ENCODE measurements around the gene COCH. TPM values are rescaled to one million over a fixed set of nuclear protein-coding genes. Genes with fewer than 3 reads are reported as not detected.
A peak's percentile ranks its signal among the peaks of the same experiment; 100 is the strongest.
"Not testable (repeated sequence)": the region's sequence is repeated elsewhere in the genome, so short reads cannot be mapped to it uniquely, and the experiment has no call there.

Gene COCH
- total RNA-seq, 4 donors from 2014 or later: 0.42 to 4.5 (median 3.0) TPM

- no peaks in the 10 kb centered on the region for H3K27me3 ChIP-seq
- intact Hi-C loops (cut with DNase I): no loop called here
- peaks cover 0 to 17% (median 5%) of the 10 kb centered on the region in 4 donors for H3K4me1 ChIP-seq
- no peaks in the 10 kb centered on the region for H3K9me3 ChIP-seq
- no peak for TF ChIP-seq POLR2AphosphoS5 (IDR thresholded peaks at IDR 0.05)
- TF ChIP-seq EP300 (IDR thresholded peaks at IDR 0.05): no peak
- no peak for DNase-seq (ENCODE audit: extremely low spot score)
- no peak overlapping the region for H3K27ac ChIP-seq (replicated peaks in 1 of 4)
- 83% methylated on average over 4 of the region's 4 CpGs for WGBS
- H3K36me3 ChIP-seq: peaks cover 0 to 20% (median 14%) of the 10 kb centered on the region in 4 donors
- no peak overlapping the region for H3K4me3 ChIP-seq
Observed at GRCh38 chr14:30894923-30895515, 20.7 kb downstream of the COCH start.

- H3K36me3 ChIP-seq: peaks cover 0 to 22% (median 18%) of the 10 kb centered on the region in 4 donors
- peaks cover 0 to 17% (median 5%) of the 10 kb centered on the region in 4 donors for H3K4me1 ChIP-seq
- DNase-seq (ENCODE audit: extremely low spot score): no peak
- intact Hi-C loops (cut with DNase I): no loop called here
- H3K27me3 ChIP-seq: no peaks in the 10 kb centered on the region
- no peak overlapping the region for H3K4me3 ChIP-seq
- TF ChIP-seq EP300 (IDR thresholded peaks at IDR 0.05) (no peak), POLR2AphosphoS5 (IDR thresholded peaks at IDR 0.05) (no peak), POLR2A (IDR thresholded peaks at IDR 0.05; ENCODE audit: low read depth) (no peak), CTCF (IDR thresholded peaks at IDR 0.05) (no peak)
- no peak overlapping the region for H3K27ac ChIP-seq (replicated peaks in 1 of 4)
- H3K9me3 ChIP-seq: no peaks in the 10 kb centered on the region
Observed at GRCh38 chr14:30896435-30896834, 22.1 kb downstream of the COCH start.

- DNase-seq (ENCODE audit: extremely low spot score); H3K27ac ChIP-seq (replicated peaks in 1 of 4); H3K27me3 ChIP-seq; intact Hi-C loops (cut with DNase I); H3K4me3 ChIP-seq; H3K9me3 ChIP-seq: not testable (repeated sequence)
- Histone ChIP-seq H3K4me1 (peaks cover 0 to 17% (median 5%) of the 10 kb centered on the region in 4 donors), H3K36me3 (peaks cover 0 to 28% (median 21%) of the 10 kb centered on the region in 4 donors)
- WGBS: 94% methylated on average over 3 of the region's 3 CpGs
Observed at GRCh38 chr14:30897121-30897520, 22.8 kb downstream of the COCH start.

- Histone ChIP-seq H3K4me3 (no peak overlapping the region), H3K9me3 (no peaks in the 10 kb centered on the region), H3K27me3 (no peaks in the 10 kb centered on the region), H3K27ac (replicated peaks in 1 of 4) (no peak overlapping the region), H3K36me3 (peaks cover 0 to 48% (median 30%) of the 10 kb centered on the region in 4 donors), H3K4me1 (no peaks in the 10 kb centered on the region)
- 93% methylated on average over 2 of the region's 2 CpGs for WGBS
- TF ChIP-seq CTCF (IDR thresholded peaks at IDR 0.05) (no peak), POLR2AphosphoS5 (IDR thresholded peaks at IDR 0.05) (no peak), POLR2A (IDR thresholded peaks at IDR 0.05; ENCODE audit: low read depth) (no peak), EP300 (IDR thresholded peaks at IDR 0.05) (no peak)
- DNase-seq (ENCODE audit: extremely low spot score): no peak
- intact Hi-C loops (cut with DNase I): no loop called here
Observed at GRCh38 chr14:30903285-30904124, 29.1 kb downstream of the COCH start.

- peaks cover 7 to 75% (median 47%) of the 10 kb centered on the region in 4 donors for H3K36me3 ChIP-seq
- TF ChIP-seq POLR2AphosphoS5 (IDR thresholded peaks at IDR 0.05) (no peak), CTCF (IDR thresholded peaks at IDR 0.05) (peak in 2 of 3 experiments; percentile 13 to 26)
Observed at GRCh38 chr14:30906752-30907658, 32.6 kb downstream of the COCH start.

More at GRCh38 chr14:30906752-30907658, 32.6 kb downstream of the COCH start:
- Histone ChIP-seq H3K27ac (replicated peaks in 1 of 4) (no peak overlapping the region), H3K27me3 (no peaks in the 10 kb centered on the region), H3K4me1 (no peaks in the 10 kb centered on the region), H3K9me3 (no peaks in the 10 kb centered on the region), H3K4me3 (no peak overlapping the region)
- intact Hi-C loops (cut with DNase I): no loop called here
- DNase-seq (ENCODE audit: extremely low spot score): no peak
